ENCODE measurements around the gene NOP10. TPM values are rescaled to one million over a fixed set of nuclear protein-coding genes. Genes with fewer than 3 reads are reported as not detected.

Gene NOP10
- total RNA-seq, 1 donor from 2014 or later: 134 TPM

DNA sequence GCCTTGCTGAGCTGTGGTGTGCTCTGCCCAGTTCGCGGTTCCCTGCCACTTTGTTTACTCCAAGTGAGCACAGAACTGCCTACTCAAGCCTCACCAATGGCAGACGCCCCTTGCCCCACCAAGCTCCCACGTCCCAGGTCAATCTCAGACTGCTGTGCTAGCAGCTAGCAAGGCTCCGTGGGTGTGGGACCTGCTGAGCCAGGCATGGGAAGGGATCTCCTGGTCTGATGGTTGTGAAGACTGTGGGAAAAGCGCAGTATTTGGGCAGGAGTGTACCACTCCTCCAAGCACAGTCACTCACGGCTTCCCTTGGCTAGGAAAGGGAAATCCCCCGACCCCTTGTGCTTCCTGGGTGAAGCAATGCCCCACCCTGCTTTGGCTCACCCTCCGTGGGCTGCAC, 50.3 kb downstream of the NOP10 start:
- H3K27ac Mint-ChIP-seq: no peak overlapping the region

More for the DNA sequence above, 50.3 kb downstream of the NOP10 start:
- TF ChIP-seq, protein P1, sequence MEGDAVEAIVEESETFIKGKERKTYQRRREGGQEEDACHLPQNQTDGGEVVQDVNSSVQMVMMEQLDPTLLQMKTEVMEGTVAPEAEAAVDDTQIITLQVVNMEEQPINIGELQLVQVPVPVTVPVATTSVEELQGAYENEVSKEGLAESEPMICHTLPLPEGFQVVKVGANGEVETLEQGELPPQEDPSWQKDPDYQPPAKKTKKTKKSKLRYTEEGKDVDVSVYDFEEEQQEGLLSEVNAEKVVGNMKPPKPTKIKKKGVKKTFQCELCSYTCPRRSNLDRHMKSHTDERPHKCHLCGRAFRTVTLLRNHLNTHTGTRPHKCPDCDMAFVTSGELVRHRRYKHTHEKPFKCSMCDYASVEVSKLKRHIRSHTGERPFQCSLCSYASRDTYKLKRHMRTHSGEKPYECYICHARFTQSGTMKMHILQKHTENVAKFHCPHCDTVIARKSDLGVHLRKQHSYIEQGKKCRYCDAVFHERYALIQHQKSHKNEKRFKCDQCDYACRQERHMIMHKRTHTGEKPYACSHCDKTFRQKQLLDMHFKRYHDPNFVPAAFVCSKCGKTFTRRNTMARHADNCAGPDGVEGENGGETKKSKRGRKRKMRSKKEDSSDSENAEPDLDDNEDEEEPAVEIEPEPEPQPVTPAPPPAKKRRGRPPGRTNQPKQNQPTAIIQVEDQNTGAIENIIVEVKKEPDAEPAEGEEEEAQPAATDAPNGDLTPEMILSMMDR (IDR thresholded peaks at IDR 0.05; ENCODE audit: unreplicated experiment): no peak
- Mint-ChIP-seq H3K4me3 (ENCODE audit: low read depth) (no peak overlapping the region), H3K4me1 (ENCODE audit: low read depth) (no peaks in the 10 kb centered on the region), H3K27me3 (no peaks in the 10 kb centered on the region), H3K36me3 (ENCODE audit: insufficient read depth) (peaks cover 18% of the 10 kb centered on the region), H3K9me3 (ENCODE audit: low read depth) (peaks cover 7% of the 10 kb centered on the region)
- no peak for DNase-seq (ENCODE audit: low spot score, unreplicated experiment)

Small RNA genes lying within 50 kb of the gene (microRNA-seq; reads per million reads assigned to microRNA genes)
- not detected for gene MIR1233-1 (ENCODE audit: borderline number of aligned reads, unreplicated experiment)

Other genes starting within 250 kb of the NOP10 start
- gene EMC7, start 241.3 kb downstream of the NOP10 start, total RNA-seq: 31.7 and 32.3 TPM in 2 replicates
- gene PGBD4, start 241.1 kb downstream of the NOP10 start, total RNA-seq: 1.7 and 1.8 TPM in 2 replicates
- 63.0 and 71.4 TPM in 2 replicates for gene KATNBL1, start 133.0 kb downstream of the NOP10 start, total RNA-seq
- gene EMC4, start 118.1 kb downstream of the NOP10 start, total RNA-seq: 97.8 and 101 TPM in 2 replicates
- gene SLC12A6, start 5.4 kb downstream of the NOP10 start, total RNA-seq: 28.7 and 30.9 TPM in 2 replicates
- gene NUTM1, start 179 bp upstream of the NOP10 start, total RNA-seq: not detected in 2 replicates
- gene LPCAT4, start 24.1 kb upstream of the NOP10 start, total RNA-seq: 65.7 and 68.2 TPM in 2 replicates
- gene GOLGA8A, start 94.7 kb upstream of the NOP10 start, total RNA-seq: 160 and 161 TPM in 2 replicates
- gene GOLGA8B, start 240.5 kb upstream of the NOP10 start, total RNA-seq: 104 and 123 TPM in 2 replicates

Measured in progenitor cell of endocrine pancreas (in vitro differentiated cells).